C4-2B (cell line): ENCODE measurements around the gene SLC39A6.

Experiments
- ZFX ChIP-seq: fragments of 450-650 bp; IDR thresholded peaks from 2 replicates; pipeline ENCODE4 v1.6.1; 2017
- TF ChIP-seq, protein P1 (sequence below): fragments of 450-650 bp; conservative IDR thresholded peaks from 2 replicates; pipeline ENCODE4 v1.5.1; 2017; ENCODE audit warnings: mild to moderate bottlenecking

DNA sequence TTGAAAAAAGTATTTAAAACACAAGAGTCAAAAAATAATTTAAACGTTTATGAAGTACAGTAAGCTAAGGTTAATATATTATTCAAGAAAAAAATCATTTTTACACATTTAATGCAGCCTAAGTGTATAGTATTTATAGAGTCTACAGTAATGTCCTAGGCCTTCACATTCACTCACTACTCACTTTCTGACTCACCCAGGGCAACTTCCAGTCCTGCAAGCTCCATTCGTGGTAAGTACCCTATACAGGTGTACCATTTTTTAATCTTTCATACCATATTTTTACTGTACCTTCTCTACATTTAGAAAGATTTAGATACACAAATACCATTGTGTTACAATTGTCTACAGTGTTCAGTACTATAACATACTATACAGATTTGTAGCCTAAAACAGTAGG is 40.9 kb downstream of the SLC39A6 start:
- TF ChIP-seq, protein P1, sequence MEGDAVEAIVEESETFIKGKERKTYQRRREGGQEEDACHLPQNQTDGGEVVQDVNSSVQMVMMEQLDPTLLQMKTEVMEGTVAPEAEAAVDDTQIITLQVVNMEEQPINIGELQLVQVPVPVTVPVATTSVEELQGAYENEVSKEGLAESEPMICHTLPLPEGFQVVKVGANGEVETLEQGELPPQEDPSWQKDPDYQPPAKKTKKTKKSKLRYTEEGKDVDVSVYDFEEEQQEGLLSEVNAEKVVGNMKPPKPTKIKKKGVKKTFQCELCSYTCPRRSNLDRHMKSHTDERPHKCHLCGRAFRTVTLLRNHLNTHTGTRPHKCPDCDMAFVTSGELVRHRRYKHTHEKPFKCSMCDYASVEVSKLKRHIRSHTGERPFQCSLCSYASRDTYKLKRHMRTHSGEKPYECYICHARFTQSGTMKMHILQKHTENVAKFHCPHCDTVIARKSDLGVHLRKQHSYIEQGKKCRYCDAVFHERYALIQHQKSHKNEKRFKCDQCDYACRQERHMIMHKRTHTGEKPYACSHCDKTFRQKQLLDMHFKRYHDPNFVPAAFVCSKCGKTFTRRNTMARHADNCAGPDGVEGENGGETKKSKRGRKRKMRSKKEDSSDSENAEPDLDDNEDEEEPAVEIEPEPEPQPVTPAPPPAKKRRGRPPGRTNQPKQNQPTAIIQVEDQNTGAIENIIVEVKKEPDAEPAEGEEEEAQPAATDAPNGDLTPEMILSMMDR: no peak
- no peak for TF ChIP-seq ZFX
